ENCODE data around the gene ASB18. TPM values are rescaled to one million over a fixed set of nuclear protein-coding genes. Genes with fewer than 3 reads are reported as not detected.

The ASB18 gene
- total RNA-seq, 1 experiment from 2014 or later = not detected

DNA sequence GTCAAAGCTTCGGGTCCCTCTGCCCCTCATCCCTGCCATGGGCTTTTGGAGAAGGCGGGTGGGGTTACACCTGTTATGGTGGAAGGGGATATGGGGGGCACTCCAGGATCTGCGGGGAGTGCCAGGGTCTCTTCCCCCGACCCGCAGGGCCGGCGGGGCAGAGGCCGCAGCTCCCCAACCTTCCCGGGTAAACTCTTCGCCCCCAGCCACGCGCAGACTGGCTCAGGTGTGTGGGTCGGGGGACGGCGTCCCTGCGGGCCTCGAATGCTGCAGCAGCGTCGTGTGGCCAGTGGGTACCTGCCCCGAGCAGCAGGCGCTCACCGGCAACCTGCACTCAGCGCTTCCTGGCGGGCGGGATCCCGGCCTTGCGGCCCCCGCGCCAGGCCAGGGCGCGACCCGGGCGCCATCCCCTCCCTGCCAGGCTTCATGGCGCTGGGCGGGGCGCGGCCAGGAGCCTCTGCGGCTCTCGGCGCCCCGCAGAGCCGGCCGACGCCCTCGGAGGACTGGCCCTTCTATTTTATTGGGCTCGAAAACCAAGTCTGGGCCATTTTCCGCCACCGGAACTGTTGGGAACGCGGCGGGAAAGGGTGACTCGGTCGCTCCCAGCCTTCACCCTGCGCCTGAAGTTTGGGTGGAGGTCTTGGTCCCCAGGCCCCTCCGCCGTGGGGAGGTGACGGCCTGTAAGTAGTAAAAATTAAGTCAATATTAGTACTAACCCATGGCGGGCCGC is 100.6 kb downstream of the ASB18 start (continued):
- no peak for TF ChIP-seq ZNF425 (CRISPR knock-in tag; conservative IDR thresholded peaks at IDR 0.05)
- TF ChIP-seq CREB1 (CRISPR knock-in tag; IDR thresholded peaks at IDR 0.05) = peak; percentile 61; the same call in 1 of the 2 replicates
- TF ChIP-seq ETV6 (CRISPR knock-in tag; IDR thresholded peaks at IDR 0.05) = peak; percentile 20; the same call in 1 of the 2 replicates
- TF ChIP-seq MAX (CRISPR knock-in tag; IDR thresholded peaks at IDR 0.05) = peak; percentile 82; the same call in 1 of the 2 replicates
- TF ChIP-seq ZNF671 (CRISPR knock-in tag; IDR thresholded peaks at IDR 0.05) = no peak
- no peak for TF ChIP-seq MXD4 (CRISPR knock-in tag; IDR thresholded peaks at IDR 0.05; ENCODE audit: borderline replicate concordance)
- TF ChIP-seq HMGA2 (CRISPR knock-in tag; IDR thresholded peaks at IDR 0.05) = no peak
- TF ChIP-seq MYBL2 (CRISPR knock-in tag; IDR thresholded peaks at IDR 0.05) = no peak
- TF ChIP-seq, protein P1, sequence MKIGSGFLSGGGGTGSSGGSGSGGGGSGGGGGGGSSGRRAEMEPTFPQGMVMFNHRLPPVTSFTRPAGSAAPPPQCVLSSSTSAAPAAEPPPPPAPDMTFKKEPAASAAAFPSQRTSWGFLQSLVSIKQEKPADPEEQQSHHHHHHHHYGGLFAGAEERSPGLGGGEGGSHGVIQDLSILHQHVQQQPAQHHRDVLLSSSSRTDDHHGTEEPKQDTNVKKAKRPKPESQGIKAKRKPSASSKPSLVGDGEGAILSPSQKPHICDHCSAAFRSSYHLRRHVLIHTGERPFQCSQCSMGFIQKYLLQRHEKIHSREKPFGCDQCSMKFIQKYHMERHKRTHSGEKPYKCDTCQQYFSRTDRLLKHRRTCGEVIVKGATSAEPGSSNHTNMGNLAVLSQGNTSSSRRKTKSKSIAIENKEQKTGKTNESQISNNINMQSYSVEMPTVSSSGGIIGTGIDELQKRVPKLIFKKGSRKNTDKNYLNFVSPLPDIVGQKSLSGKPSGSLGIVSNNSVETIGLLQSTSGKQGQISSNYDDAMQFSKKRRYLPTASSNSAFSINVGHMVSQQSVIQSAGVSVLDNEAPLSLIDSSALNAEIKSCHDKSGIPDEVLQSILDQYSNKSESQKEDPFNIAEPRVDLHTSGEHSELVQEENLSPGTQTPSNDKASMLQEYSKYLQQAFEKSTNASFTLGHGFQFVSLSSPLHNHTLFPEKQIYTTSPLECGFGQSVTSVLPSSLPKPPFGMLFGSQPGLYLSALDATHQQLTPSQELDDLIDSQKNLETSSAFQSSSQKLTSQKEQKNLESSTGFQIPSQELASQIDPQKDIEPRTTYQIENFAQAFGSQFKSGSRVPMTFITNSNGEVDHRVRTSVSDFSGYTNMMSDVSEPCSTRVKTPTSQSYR (CRISPR knock-in tag; IDR thresholded peaks at IDR 0.05) = 0 out of 2 replicates have a peak, but pooled peaks have one; percentile 19
- TF ChIP-seq GABPB1 (CRISPR knock-in tag; IDR thresholded peaks at IDR 0.05) = no peak
- TF ChIP-seq NR2C2 (CRISPR knock-in tag; IDR thresholded peaks at IDR 0.05) = peak; percentile 32; the same call in 1 of the 2 replicates
- TF ChIP-seq FOXP1 (CRISPR knock-in tag; IDR thresholded peaks at IDR 0.05; ENCODE audit: borderline replicate concordance) = peak; percentile 57; the same call in 1 of the 2 replicates
- TF ChIP-seq ZNF219 (CRISPR knock-in tag; IDR thresholded peaks at IDR 0.05; ENCODE audit: borderline replicate concordance) = 0 out of 2 replicates have a peak, but pooled peaks have one; percentile 11

DNA sequence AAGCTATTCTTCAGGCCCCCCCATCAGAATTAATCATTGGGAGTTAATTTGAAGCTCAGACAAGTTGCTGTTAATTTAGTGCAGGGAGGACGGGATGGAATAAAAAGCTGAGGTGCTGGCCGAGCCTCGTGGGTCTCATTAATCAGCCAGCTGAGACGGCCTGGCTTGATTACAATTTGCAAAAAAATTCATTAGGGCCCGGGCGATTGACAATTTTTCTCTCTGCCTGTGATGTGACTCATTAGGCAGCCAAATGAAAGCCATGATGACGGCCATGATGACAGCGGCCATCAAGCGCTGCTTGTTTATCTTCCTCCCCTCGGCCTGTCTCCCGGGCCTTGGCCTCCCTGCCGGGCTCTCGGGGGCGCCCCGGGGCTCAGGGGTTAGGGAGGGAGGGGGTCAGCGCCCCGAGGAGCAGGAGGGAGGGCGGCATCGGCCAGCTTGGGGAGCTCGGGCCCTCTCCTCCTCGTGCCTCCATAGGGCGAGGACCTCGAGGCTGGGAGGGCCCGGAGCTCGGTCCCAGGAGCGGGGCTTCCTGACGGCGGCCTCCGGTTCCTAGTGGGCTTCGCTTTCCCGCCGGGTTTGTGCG is 101.2 kb downstream of the ASB18 start:
- DNase-seq (ENCODE audit: low spot score) = peak; percentile 44
- Mint-ChIP-seq H3K36me3 (peaks cover 7% of the 10 kb centered on the region), H3K9me3 (no peaks in the 10 kb centered on the region), H3K27ac (no peak overlapping the region), H3K4me3 (peak overlapping the region; percentile 37; the same call in 1 of the 2 replicates), H3K4me1 (peaks cover 60% of the 10 kb centered on the region), H3K27me3 (ENCODE audit: low read depth) (peaks cover 90% of the 10 kb centered on the region)
- ATAC-seq = no peak
- TF ChIP-seq, protein P2, sequence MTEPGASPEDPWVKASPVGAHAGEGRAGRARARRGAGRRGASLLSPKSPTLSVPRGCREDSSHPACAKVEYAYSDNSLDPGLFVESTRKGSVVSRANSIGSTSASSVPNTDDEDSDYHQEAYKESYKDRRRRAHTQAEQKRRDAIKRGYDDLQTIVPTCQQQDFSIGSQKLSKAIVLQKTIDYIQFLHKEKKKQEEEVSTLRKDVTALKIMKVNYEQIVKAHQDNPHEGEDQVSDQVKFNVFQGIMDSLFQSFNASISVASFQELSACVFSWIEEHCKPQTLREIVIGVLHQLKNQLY (CRISPR knock-in tag; IDR thresholded peaks at IDR 0.05) = no peak
- no peak for TF ChIP-seq CBFB (CRISPR knock-in tag; IDR thresholded peaks at IDR 0.05; ENCODE audit: low read depth)
- 0 out of 2 replicates have a peak, but pooled peaks have one; percentile 3 for TF ChIP-seq MAX (CRISPR knock-in tag; IDR thresholded peaks at IDR 0.05)
- 0 out of 2 replicates have a peak, but pooled peaks have one; percentile 26 for TF ChIP-seq ZNF423 (CRISPR knock-in tag; IDR thresholded peaks at IDR 0.05)
- TF ChIP-seq OVOL2 (CRISPR knock-in tag; IDR thresholded peaks at IDR 0.05; ENCODE audit: borderline replicate concordance) = no peak
- TF ChIP-seq NFATC4 (CRISPR knock-in tag; IDR thresholded peaks at IDR 0.05) = peak; percentile 26; the same call in 1 of the 2 replicates
- POLR2A ChIA-PET = interaction anchor here (0.6 to 1.2 kb wide), 2 partner anchors 70 to 965 kb away, joined by 3 read pairs; no protein-coding TSS in a partner anchor
- CTCF ChIA-PET = interaction anchor here (1.1 to 2.5 kb wide), 6 partner anchors 8 to 397 kb away, joined by 3 to 12 read pairs (median 4); no protein-coding TSS in a partner anchor

Data from WTC11 (cell line).